K562 (cell line): ENCODE measurements around the gene ARAP1. TPM values are rescaled to one million over a fixed set of nuclear protein-coding genes. Genes with fewer than 3 reads are reported as not detected.

Experiments
- BRCA1 ChIP-seq, 2 experiments: fragments of 450-650 bp in 1 of 2; sonication (generic) in 1 of 2; formaldehyde crosslinking in 1 of 2; IDR thresholded peaks; 2 replicates each; pipeline versions ENCODE4 v1.5.0 to v1.6.1; 2017 to 2020; ENCODE audit warnings: mild to moderate bottlenecking in 1 of 2, missing genetic modification reagents in 1 of 2
- GABPA ChIP-seq: fragments of 200-800 bp; sonication (Bioruptor generic); conservative IDR thresholded peaks from 2 replicates; pipeline ENCODE4 v1.6.1; 2016; ENCODE audit warnings: low read depth, missing genetic modification characterization, missing compliant biosample characterization
- MCM2 ChIP-seq: fragments of 450-650 bp; IDR thresholded peaks from 2 replicates; pipeline ENCODE4 v1.6.1; 2017; ENCODE audit warnings: low read depth, mild to moderate bottlenecking
- POLR3G ChIP-seq: IDR thresholded peaks from 2 replicates; pipeline ENCODE4 v1.6.1; 2011; ENCODE audit not compliant: insufficient read length, insufficient replicate concordance; ENCODE audit errors: extremely low read depth
- SAP30 ChIP-seq: fragments of 200-600 bp; sonication (generic); IDR thresholded peaks from 2 replicates; pipeline ENCODE4 v1.6.1; 2012; ENCODE audit warnings: borderline replicate concordance, low read depth, mild to moderate bottlenecking, moderate library complexity, low read length, control low read depth, inconsistent platforms; ENCODE audit not compliant: insufficient read depth, poor library complexity, severe bottlenecking
- TCF3 ChIP-seq: sonication (generic); formaldehyde crosslinking; IDR thresholded peaks from 2 replicates; pipeline ENCODE4 v1.4.0; 2020; ENCODE audit warnings: mild to moderate bottlenecking, missing genetic modification reagents
- YBX1 ChIP-seq: fragments of 450-650 bp; IDR thresholded peaks from 2 replicates; pipeline ENCODE4 v1.7.1; 2016; ENCODE audit warnings: mild to moderate bottlenecking
- ZBTB11 ChIP-seq, 3 experiments: fragments of 200-800 bp in 1 of 3; fragments of 250-450 bp in 1 of 3; fragments of 450-650 bp in 1 of 3; sonication (Bioruptor Pico) in 1 of 3; sonication (Bioruptor generic) in 1 of 3; formaldehyde crosslinking in 1 of 3; IDR thresholded peaks; 2 replicates each; pipeline versions ENCODE4 v1.6.1 to v1.8.0; 2016 to 2022; ENCODE audit warnings: mild to moderate bottlenecking in 2 of 3, missing genetic modification characterization in 2 of 3, missing compliant biosample characterization in 1 of 3, moderate library complexity in 1 of 3
- ZBTB26 ChIP-seq: fragments of 450-650 bp; formaldehyde crosslinking; IDR thresholded peaks from 2 replicates; pipeline ENCODE4 v1.4.0; 2022; ENCODE audit warnings: missing genetic modification characterization
- ZKSCAN8 ChIP-seq: fragments of 200-800 bp; sonication (Bioruptor generic); IDR thresholded peaks from 2 replicates; pipeline ENCODE4 v1.6.1; 2016; ENCODE audit warnings: missing genetic modification characterization, missing compliant biosample characterization
- ZNF274 ChIP-seq: IDR thresholded peaks from 2 replicates; pipeline ENCODE4 v1.6.1; 2011; ENCODE audit warnings: low read depth, mild to moderate bottlenecking, low read length, moderate library complexity, borderline replicate concordance
- ZNF785 ChIP-seq: fragments of 250-450 bp; sonication (Bioruptor Pico); IDR thresholded peaks from 2 replicates; pipeline ENCODE4 v1.4.0; 2020; ENCODE audit warnings: mild to moderate bottlenecking
- ZSCAN32 ChIP-seq: fragments of 450-650 bp; formaldehyde crosslinking; IDR thresholded peaks from 2 replicates; pipeline ENCODE4 v1.4.0; 2020; ENCODE audit warnings: mild to moderate bottlenecking, moderate library complexity
- polyA plus RNA-seq, 8 experiments: library from polyadenylated mRNA; depleted of rRNA in 4 of 8; stranded (reverse) in 5 of 8; unstranded in 3 of 8; fragments of >200 nt; fragmentation: Nextera tagmentation in 2 of 8; fragmentation: Illumina TruSeq in 1 of 8; extraction: Ambion mirVana in 2 of 8; extraction: Trizol in 1 of 8; gene quantifications; 2 replicates each; pipeline versions ENCODE4 v1.2.1 to v1.2.3, GENCODE V29; 2011 to 2014; ENCODE audit warnings: inconsistent platforms in 1 of 8, missing spikeins in 1 of 8
- total RNA-seq, 7 experiments: library from RNA; depleted of rRNA in 6 of 7; stranded (reverse); fragments of >200 nt in 6 of 7; fragmentation: Illumina TruSeq in 2 of 7; extraction: Trizol in 2 of 7; gene quantifications; 2 replicates each; pipeline versions ENCODE4 v1.2.1 to v1.2.3, GENCODE V29; 2011 to 2021; ENCODE audit warnings: low replicate concordance in 1 of 7
- TF ChIP-seq, protein P1 (sequence below): fragments of 450-650 bp; formaldehyde crosslinking; IDR thresholded peaks from 2 replicates; pipeline ENCODE4 v1.4.0; 2020; ENCODE audit warnings: mild to moderate bottlenecking, moderate library complexity
- TF ChIP-seq, protein P2 (sequence below): fragments of 200-800 bp; sonication (Bioruptor generic); IDR thresholded peaks from 2 replicates; pipeline ENCODE4 v1.6.1; 2016; ENCODE audit warnings: missing genetic modification characterization, missing compliant biosample characterization

Gene ARAP1
- total and polyA plus RNA-seq, 9 of the 15 experiments (the other 6 are each of a cell fraction or from before 2014, with no cell fraction given), result 0.23 to 67.0 (median 24.6) TPM

DNA sequence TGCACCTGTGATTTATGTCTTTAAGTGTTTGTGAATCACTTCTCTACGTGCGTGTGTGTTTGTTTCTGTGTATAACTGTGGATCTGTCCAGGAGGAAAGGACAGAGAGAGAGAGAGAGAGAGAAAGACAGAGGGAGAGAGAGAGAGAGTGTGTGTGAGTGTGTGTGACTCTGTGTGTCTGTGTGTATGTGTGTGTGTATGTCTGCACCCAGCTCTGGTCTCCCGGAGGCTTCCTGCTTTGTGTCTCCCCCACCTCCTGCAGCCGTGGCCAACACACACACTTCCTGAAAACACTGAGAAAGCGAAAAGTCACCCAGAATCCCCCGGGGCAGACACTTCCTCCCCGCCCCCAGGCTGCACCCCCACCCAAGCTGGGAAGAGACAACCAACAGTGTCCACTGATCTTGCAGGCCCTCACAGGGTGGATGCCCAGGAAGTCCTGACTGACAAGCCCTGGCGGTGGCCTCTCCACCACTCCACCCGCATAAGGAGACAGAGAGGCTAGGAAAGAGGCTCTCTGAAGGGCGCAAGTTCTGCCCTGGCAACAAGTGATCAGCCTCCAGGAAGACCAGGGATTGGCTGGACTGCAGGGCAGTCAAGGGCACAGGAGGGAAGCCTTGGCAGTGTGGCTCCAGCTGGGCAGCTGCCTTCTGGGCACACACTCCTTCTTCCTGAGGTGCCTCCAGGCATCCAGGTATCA lies 30.0 kb downstream of the ARAP1 start (continued):
- TF ChIP-seq ZBTB11 (CRISPR knock-in tag; IDR thresholded peaks at IDR 0.05) (peak in 1 of 3 experiments; percentile 36; a peak in 1 of 6 replicates), ZKSCAN8 (no peak), POLR3G (no peak), MCM2 (no peak), ZNF274 (no peak), GABPA (tag) (0 out of 2 replicates have a peak, but pooled peaks have one; percentile 49), TCF3 (no peak), ZNF785 (CRISPR knock-in tag) (no peak), YBX1 (no peak), ZSCAN32 (no peak), BRCA1 (IDR thresholded peaks at IDR 0.05) (no peak), BRCA1 (CRISPR knock-in tag; IDR thresholded peaks at IDR 0.05) (no peak), ZBTB26 (CRISPR knock-in tag) (0 out of 2 replicates have a peak, but pooled peaks have one; percentile 37), SAP30 (no peak)
- TF ChIP-seq, protein P1, sequence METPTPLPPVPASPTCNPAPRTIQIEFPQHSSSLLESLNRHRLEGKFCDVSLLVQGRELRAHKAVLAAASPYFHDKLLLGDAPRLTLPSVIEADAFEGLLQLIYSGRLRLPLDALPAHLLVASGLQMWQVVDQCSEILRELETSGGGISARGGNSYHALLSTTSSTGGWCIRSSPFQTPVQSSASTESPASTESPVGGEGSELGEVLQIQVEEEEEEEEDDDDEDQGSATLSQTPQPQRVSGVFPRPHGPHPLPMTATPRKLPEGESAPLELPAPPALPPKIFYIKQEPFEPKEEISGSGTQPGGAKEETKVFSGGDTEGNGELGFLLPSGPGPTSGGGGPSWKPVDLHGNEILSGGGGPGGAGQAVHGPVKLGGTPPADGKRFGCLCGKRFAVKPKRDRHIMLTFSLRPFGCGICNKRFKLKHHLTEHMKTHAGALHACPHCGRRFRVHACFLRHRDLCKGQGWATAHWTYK (CRISPR knock-in tag), result no peak
- TF ChIP-seq, protein P2, sequence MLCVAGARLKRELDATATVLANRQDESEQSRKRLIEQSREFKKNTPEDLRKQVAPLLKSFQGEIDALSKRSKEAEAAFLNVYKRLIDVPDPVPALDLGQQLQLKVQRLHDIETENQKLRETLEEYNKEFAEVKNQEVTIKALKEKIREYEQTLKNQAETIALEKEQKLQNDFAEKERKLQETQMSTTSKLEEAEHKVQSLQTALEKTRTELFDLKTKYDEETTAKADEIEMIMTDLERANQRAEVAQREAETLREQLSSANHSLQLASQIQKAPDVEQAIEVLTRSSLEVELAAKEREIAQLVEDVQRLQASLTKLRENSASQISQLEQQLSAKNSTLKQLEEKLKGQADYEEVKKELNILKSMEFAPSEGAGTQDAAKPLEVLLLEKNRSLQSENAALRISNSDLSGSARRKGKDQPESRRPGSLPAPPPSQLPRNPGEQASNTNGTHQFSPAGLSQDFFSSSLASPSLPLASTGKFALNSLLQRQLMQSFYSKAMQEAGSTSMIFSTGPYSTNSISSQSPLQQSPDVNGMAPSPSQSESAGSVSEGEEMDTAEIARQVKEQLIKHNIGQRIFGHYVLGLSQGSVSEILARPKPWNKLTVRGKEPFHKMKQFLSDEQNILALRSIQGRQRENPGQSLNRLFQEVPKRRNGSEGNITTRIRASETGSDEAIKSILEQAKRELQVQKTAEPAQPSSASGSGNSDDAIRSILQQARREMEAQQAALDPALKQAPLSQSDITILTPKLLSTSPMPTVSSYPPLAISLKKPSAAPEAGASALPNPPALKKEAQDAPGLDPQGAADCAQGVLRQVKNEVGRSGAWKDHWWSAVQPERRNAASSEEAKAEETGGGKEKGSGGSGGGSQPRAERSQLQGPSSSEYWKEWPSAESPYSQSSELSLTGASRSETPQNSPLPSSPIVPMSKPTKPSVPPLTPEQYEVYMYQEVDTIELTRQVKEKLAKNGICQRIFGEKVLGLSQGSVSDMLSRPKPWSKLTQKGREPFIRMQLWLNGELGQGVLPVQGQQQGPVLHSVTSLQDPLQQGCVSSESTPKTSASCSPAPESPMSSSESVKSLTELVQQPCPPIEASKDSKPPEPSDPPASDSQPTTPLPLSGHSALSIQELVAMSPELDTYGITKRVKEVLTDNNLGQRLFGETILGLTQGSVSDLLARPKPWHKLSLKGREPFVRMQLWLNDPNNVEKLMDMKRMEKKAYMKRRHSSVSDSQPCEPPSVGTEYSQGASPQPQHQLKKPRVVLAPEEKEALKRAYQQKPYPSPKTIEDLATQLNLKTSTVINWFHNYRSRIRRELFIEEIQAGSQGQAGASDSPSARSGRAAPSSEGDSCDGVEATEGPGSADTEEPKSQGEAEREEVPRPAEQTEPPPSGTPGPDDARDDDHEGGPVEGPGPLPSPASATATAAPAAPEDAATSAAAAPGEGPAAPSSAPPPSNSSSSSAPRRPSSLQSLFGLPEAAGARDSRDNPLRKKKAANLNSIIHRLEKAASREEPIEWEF (CRISPR knock-in tag), result no peak
